Hepatocyte (in vitro differentiated cells): Measurements from ENCODE around the gene SLC2A5. TPM values are rescaled to one million over a fixed set of nuclear protein-coding genes. Genes with fewer than 3 reads are reported as not detected.

Experiments used
- DNase-seq: peaks from one replicate; pipeline ENCODE4 v3.0.0-alpha.2; 2016; ENCODE audit warnings: low spot score
- H2AFZ ChIP-seq: fragments of 200-600 bp; sonication (generic); 2 replicates; pipeline ENCODE4 v1.6.0; 2016; ENCODE audit warnings: antibody characterized with exemption, mild to moderate bottlenecking
- H3K27ac ChIP-seq: fragments of 200-600 bp; sonication (generic); 2 replicates; pipeline ENCODE4 v1.5.1; 2016; ENCODE audit warnings: mild to moderate bottlenecking
- H3K27me3 ChIP-seq: fragments of 200-600 bp; sonication (generic); 2 replicates; pipeline ENCODE4 v1.6.1; 2016
- H3K36me3 ChIP-seq: fragments of 200-600 bp; sonication (generic); replicated peaks from 2 replicates; pipeline ENCODE4 v1.5.1; 2016; ENCODE audit warnings: low read depth; ENCODE audit not compliant: insufficient read depth
- H3K4me1 ChIP-seq: fragments of 200-600 bp; sonication (generic); 2 replicates; pipeline ENCODE4 v1.5.1; 2016; ENCODE audit warnings: mild to moderate bottlenecking, moderate library complexity; ENCODE audit not compliant: insufficient read depth
- H3K4me2 ChIP-seq: fragments of 200-600 bp; sonication (generic); 2 replicates; pipeline ENCODE4 v1.6.0; 2016
- H3K4me3 ChIP-seq: fragments of 200-600 bp; sonication (generic); 2 replicates; pipeline ENCODE4 v1.5.1; 2016; ENCODE audit warnings: mild to moderate bottlenecking
- H3K79me2 ChIP-seq: fragments of 200-600 bp; sonication (generic); 2 replicates; pipeline ENCODE4 v1.6.0; 2017; ENCODE audit warnings: mild to moderate bottlenecking
- H3K9me2 ChIP-seq: fragments of 200-600 bp; sonication (generic); replicated peaks from 2 replicates; pipeline ENCODE4 v1.6.0; 2017; ENCODE audit warnings: mild to moderate bottlenecking; ENCODE audit not compliant: insufficient read depth
- H3K9me3 ChIP-seq: fragments of 200-600 bp; sonication (generic); 2 replicates; pipeline ENCODE4 v1.5.1; 2016; ENCODE audit warnings: low read depth, mild to moderate bottlenecking
- H4K20me1 ChIP-seq: fragments of 200-600 bp; sonication (generic); 2 replicates; pipeline ENCODE4 v1.6.0; 2016; ENCODE audit warnings: mild to moderate bottlenecking; ENCODE audit not compliant: insufficient read depth, poor library complexity, severe bottlenecking
- EZH2 ChIP-seq: fragments of 200-600 bp; sonication (generic); IDR thresholded peaks from 2 replicates; pipeline ENCODE4 v1.6.1; 2016; ENCODE audit warnings: antibody characterized with exemption, mild to moderate bottlenecking, borderline replicate concordance
- EZH2phosphoT487 ChIP-seq: fragments of 200-600 bp; sonication (generic); IDR thresholded peaks from one replicate; pipeline ENCODE4 v1.6.1; 2018; ENCODE audit warnings: antibody characterized with exemption, mild to moderate bottlenecking, low read depth, moderate library complexity; ENCODE audit not compliant: unreplicated experiment, severe bottlenecking
- WGBS: methylation state at CpG from one replicate; pipeline ENCODE4 v1.1.6; 2016; ENCODE audit warnings: low lambda C conversion rate; ENCODE audit errors: missing lambda C conversion rate; 5-methylcytosine and 5-hydroxymethylcytosine counted together
- polyA plus RNA-seq: library from polyadenylated mRNA; unstranded; fragments of >200 nt; fragmentation: Nextera tagmentation; extraction: Ambion mirVana; gene quantifications from 2 replicates; pipeline ENCODE4 v1.2.1, GENCODE V29; 2016
- total RNA-seq: library from RNA; depleted of rRNA; stranded (reverse); fragments of >200 nt; gene quantifications from 2 replicates; pipeline ENCODE4 v1.2.3, GENCODE V29; 2014
- TF ChIP-seq, protein P1 (sequence below): fragments of 200-600 bp; sonication (generic); IDR thresholded peaks from 2 replicates; pipeline ENCODE4 v1.5.1; 2016; ENCODE audit warnings: antibody characterized with exemption, mild to moderate bottlenecking; ENCODE audit not compliant: poor library complexity

Gene SLC2A5
- total and polyA plus RNA-seq, 2 experiments from 2014 or later: 7.2 to 8.2 TPM

DNA sequence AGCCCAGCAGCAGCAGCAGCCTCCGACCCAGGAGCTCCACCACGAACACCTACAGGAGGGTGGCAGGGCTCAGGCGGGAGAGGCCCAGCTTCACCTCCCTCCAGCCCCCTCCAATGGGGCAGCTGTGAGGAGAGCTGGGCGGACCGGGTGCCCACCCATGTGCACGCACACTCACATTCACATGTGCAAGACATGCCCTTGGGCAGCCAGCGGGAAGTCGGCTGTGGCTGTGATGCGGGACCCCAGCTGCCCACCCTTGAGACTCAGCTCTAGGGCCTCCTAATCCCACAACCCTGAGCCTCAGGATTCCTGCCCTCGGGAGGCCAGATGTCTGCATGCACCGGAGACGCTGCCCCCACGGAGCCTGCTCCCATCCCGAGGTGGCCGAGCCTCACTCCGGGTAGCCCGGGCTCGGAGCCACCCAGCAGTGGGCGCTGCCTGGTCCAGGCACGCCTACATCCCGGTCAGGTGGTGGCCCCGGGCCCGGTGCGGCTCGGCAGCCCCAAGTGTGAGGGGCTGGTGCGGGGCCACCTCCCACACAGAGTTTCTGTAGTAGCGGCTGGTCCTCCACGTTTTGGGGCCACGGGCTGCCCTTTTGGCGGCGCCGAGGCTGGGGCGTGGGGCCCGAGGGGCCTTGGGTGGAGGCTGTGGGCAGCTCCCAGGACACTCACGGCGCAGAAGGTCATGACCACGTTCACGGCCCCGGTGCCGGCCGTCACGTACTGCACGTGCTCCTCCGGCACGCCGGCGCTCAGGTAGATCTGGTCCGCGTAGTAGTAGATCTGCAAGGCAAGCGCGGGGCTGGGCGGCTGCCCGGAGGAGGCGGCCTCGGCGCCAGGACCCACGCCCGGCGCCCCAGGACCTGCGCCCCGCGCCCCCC lies 30.3 kb downstream of the SLC2A5 start:
- no peak for DNase-seq
- TF ChIP-seq EZH2phosphoT487 (no peak), EZH2 (no peak)
- TF ChIP-seq, protein P1, sequence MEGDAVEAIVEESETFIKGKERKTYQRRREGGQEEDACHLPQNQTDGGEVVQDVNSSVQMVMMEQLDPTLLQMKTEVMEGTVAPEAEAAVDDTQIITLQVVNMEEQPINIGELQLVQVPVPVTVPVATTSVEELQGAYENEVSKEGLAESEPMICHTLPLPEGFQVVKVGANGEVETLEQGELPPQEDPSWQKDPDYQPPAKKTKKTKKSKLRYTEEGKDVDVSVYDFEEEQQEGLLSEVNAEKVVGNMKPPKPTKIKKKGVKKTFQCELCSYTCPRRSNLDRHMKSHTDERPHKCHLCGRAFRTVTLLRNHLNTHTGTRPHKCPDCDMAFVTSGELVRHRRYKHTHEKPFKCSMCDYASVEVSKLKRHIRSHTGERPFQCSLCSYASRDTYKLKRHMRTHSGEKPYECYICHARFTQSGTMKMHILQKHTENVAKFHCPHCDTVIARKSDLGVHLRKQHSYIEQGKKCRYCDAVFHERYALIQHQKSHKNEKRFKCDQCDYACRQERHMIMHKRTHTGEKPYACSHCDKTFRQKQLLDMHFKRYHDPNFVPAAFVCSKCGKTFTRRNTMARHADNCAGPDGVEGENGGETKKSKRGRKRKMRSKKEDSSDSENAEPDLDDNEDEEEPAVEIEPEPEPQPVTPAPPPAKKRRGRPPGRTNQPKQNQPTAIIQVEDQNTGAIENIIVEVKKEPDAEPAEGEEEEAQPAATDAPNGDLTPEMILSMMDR: no peak
- Histone ChIP-seq H4K20me1 (no peaks in the 10 kb centered on the region), H3K9me3 (no peaks in the 10 kb centered on the region), H3K4me3 (no peak overlapping the region), H3K4me1 (no peaks in the 10 kb centered on the region), H3K27ac (no peak overlapping the region), H3K9me2 (no peaks in the 10 kb centered on the region), H3K79me2 (no peaks in the 10 kb centered on the region), H2AFZ (no peak overlapping the region), H3K4me2 (no peak overlapping the region), H3K27me3 (no peaks in the 10 kb centered on the region), H3K36me3 (no peaks in the 10 kb centered on the region)
- WGBS: 94% methylated on average over 40 of the region's 62 CpGs

DNA sequence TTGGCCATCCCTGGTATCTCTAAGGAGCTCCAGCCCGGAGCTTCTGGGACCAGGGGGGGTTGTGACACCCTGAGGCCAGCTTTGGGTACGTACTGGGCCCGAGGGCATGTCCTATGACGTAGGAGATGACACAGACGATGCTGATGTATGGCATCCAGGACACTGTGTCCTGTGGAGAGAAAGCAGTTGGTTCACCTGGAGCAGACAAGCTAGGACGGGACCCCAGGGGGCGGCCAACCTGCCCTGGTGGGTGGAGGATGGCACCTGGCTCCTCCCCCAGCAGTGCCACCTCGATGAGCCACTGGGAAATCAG lies 31.1 kb downstream of the SLC2A5 start:
- H3K9me3 ChIP-seq: no peaks in the 10 kb centered on the region
- no peaks in the 10 kb centered on the region for H3K36me3 ChIP-seq
- TF ChIP-seq EZH2phosphoT487: no peak
- no peak for TF ChIP-seq EZH2
- TF ChIP-seq, protein P1: no peak
- no peaks in the 10 kb centered on the region for H3K4me1 ChIP-seq
- no peak overlapping the region for H3K4me2 ChIP-seq
- no peak for DNase-seq
- no peak overlapping the region for H3K27ac ChIP-seq
- no peaks in the 10 kb centered on the region for H3K9me2 ChIP-seq
- no peak overlapping the region for H3K4me3 ChIP-seq
- no peaks in the 10 kb centered on the region for H3K27me3 ChIP-seq
- no peak overlapping the region for H2AFZ ChIP-seq
- 89% methylated on average over 8 of the region's 8 CpGs for WGBS
- H4K20me1 ChIP-seq: no peaks in the 10 kb centered on the region
- no peaks in the 10 kb centered on the region for H3K79me2 ChIP-seq

DNA sequence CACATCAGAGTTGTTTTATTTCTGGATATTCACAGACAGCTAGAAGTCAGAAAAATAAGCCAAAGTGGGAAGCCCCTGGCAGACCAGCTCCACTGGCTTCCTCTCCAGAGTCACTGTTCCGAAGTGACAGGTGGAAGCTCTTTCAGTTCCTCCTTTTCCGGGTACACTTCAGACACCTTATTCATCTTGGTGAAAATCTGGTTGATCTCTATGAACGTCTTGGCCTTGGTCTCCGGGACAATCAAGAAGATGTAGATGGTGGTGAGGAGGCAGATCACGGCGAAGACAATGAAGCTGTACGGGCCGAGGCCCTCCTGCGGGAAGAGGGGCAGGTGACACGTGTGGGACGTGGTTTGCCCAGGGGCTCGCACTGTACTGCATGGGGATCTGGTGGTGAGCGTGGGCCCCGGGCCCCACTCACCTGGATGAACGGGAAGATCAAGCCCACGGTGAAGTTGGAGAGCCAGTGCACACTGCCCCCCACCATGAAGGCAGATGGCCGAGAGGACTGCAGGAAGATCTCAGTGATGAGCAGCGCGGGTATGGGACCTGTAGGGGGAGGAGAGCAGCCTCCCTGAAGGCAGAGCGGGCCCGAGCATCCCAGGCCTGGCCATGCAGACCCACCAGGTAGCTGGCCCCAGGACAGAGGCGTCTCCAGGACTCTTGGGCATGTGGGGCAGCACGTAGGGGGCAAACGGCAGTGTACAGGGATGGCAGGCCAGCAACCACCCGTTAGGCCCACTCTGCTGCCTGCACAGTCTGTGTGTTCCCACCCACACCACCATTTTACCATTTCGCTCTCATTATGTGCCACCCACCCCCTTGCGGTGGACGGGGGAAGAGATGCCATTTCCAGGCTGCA lies 31.7 kb downstream of the SLC2A5 start:
- TF ChIP-seq, protein P1: no peak
- TF ChIP-seq EZH2phosphoT487: no peak
- TF ChIP-seq EZH2: no peak
- no peak overlapping the region for H2AFZ ChIP-seq
- H3K4me2 ChIP-seq: no peak overlapping the region
- no peaks in the 10 kb centered on the region for H3K9me3 ChIP-seq
- no peak overlapping the region for H3K27ac ChIP-seq
- H4K20me1 ChIP-seq: no peaks in the 10 kb centered on the region
- H3K9me2 ChIP-seq: no peaks in the 10 kb centered on the region
- no peaks in the 10 kb centered on the region for H3K27me3 ChIP-seq
- H3K79me2 ChIP-seq: no peaks in the 10 kb centered on the region
- H3K4me1 ChIP-seq: no peaks in the 10 kb centered on the region
- no peaks in the 10 kb centered on the region for H3K36me3 ChIP-seq
- WGBS: 92% methylated on average over 28 of the region's 28 CpGs
- no peak overlapping the region for H3K4me3 ChIP-seq
- DNase-seq: no peak
